Upper lobe of left lung (tissue), 6 donors: Measurements from ENCODE around the gene ALDH3B1. TPM values are rescaled to one million over a fixed set of nuclear protein-coding genes. Genes with fewer than 3 reads are reported as not detected.

Experiments used
- ATAC-seq, 2 donors: fragments of 200-7000 bp; cut with Tn5 transposase; one replicate each; pipeline ENCODE4 v1.9.1; 2022; ENCODE audit warnings: mild to moderate bottlenecking in 2 of 2, moderate library complexity in 2 of 2; ENCODE audit not compliant: low FRiP score in 2 of 2
- DNase-seq, 2 donors: peaks; one replicate each; pipeline ENCODE4 v3.0.0-alpha.2; 2019 to 2020
- H3K27ac ChIP-seq, 4 donors: fragments of 200-600 bp; sonication (generic); one replicate each; pipeline ENCODE4 v1.5.1; 2016 to 2019
- H3K27me3 ChIP-seq, 4 donors: fragments of 200-600 bp; sonication (generic); one replicate each; pipeline ENCODE4 v1.5.1; 2017 to 2019
- H3K36me3 ChIP-seq, 4 donors: fragments of 200-600 bp; sonication (generic); one replicate each; pipeline ENCODE4 v1.5.1; 2016 to 2019
- H3K4me1 ChIP-seq, 4 donors: fragments of 200-600 bp; sonication (generic); one replicate each; pipeline ENCODE4 v1.5.1; 2018 to 2019
- H3K4me3 ChIP-seq, 4 donors: fragments of 200-600 bp; sonication (generic); one replicate each; pipeline ENCODE4 v1.5.1; 2017 to 2019; ENCODE audit warnings: mild to moderate bottlenecking in 2 of 4, moderate library complexity in 1 of 4
- H3K9me3 ChIP-seq, 4 donors: fragments of 200-600 bp; sonication (generic); one replicate each; pipeline ENCODE4 v1.5.1; 2018 to 2019
- CTCF ChIP-seq, 6 experiments: fragments of 450-650 bp in 4 of 6; fragments of 200-600 bp in 2 of 6; sonication (generic) in 2 of 6; IDR thresholded peaks; one replicate each; pipeline ENCODE4 v1.5.1; 2016 to 2019; ENCODE audit warnings: antibody characterized with exemption in 6 of 6
- EP300 ChIP-seq, 4 donors: sonication (generic); formaldehyde crosslinking; IDR thresholded peaks; one replicate each; pipeline ENCODE4 v1.5.1; 2017; ENCODE audit warnings: antibody characterized with exemption in 4 of 4, control low read depth in 2 of 4
- POLR2A ChIP-seq, 4 donors: fragments of 450-650 bp; IDR thresholded peaks; one replicate each; pipeline ENCODE4 v1.5.1; 2016 to 2017; ENCODE audit warnings: antibody characterized with exemption in 4 of 4, mild to moderate bottlenecking in 2 of 4
- POLR2AphosphoS5 ChIP-seq, 2 donors: sonication (generic); formaldehyde crosslinking; IDR thresholded peaks; one replicate each; pipeline ENCODE4 v1.5.1; 2017; ENCODE audit warnings: antibody characterized with exemption in 2 of 2
- WGBS, 2 donors: methylation state at CpG; one replicate each; pipeline ENCODE4 v1.1.5; 2017 to 2018; 5-methylcytosine and 5-hydroxymethylcytosine counted together
- total RNA-seq, 6 donors: library from RNA; depleted of rRNA in 4 of 6; stranded (reverse); fragments of >200 nt in 4 of 6; gene quantifications; one replicate each; pipeline versions ENCODE4 v1.1.0 to v1.2.1, GENCODE V29; 2016 to 2021
- donor health status: DM: no; HTN: no; CAD: no; lungs with moderate emphysema.
- donor health status: DM: no; HTN: yes; CAD: no; lungs with severe emphysema.

Gene ALDH3B1
- total RNA-seq, 6 donors from 2014 or later, result 107 to 229 (median 185) TPM

GRCh38 chr11:68019486-68019885 is 9.4 kb downstream of the ALDH3B1 start:
- H3K4me3 ChIP-seq, result no peak overlapping the region
- ATAC-seq, result no peak
- WGBS, 2 donors, result 90 to 92% methylated on average over 5 to 11 of the region's 12 CpGs
- peak in 1 of 2 donors; percentile 72 for DNase-seq
- TF ChIP-seq POLR2AphosphoS5 (IDR thresholded peaks at IDR 0.05) (no peak), EP300 (IDR thresholded peaks at IDR 0.05) (no peak), CTCF (IDR thresholded peaks at IDR 0.05) (no peak), POLR2A (IDR thresholded peaks at IDR 0.05) (no peak)
- no peaks in the 10 kb centered on the region for H3K27me3 ChIP-seq
- H3K4me1 ChIP-seq, result peaks cover 9 to 43% (median 33%) of the 10 kb centered on the region in 4 donors
- H3K36me3 ChIP-seq, result peaks cover 0 to 34% (median 19%) of the 10 kb centered on the region in 4 donors
- H3K27ac ChIP-seq, result peak overlapping the region in 2 of 4 donors; percentile 12 to 46
- H3K9me3 ChIP-seq, result no peaks in the 10 kb centered on the region

- H3K36me3 ChIP-seq, result peaks cover 0 to 40% (median 27%) of the 10 kb centered on the region in 4 donors
- ATAC-seq (peak; percentile 41 to 42), DNase-seq (peak; percentile 37 to 63)
- H3K27me3 ChIP-seq, result no peaks in the 10 kb centered on the region
- TF ChIP-seq POLR2A (IDR thresholded peaks at IDR 0.05) (no peak), EP300 (IDR thresholded peaks at IDR 0.05) (no peak), CTCF (IDR thresholded peaks at IDR 0.05) (peak in 4 of 6 experiments; percentile 11 to 56 (median 24))
- peak overlapping the region in 3 of 4 donors; percentile 10 to 52 (median 12) for H3K27ac ChIP-seq
- H3K4me1 ChIP-seq, result peaks cover 3 to 32% (median 23%) of the 10 kb centered on the region in 4 donors
- WGBS, 2 donors, result 50 to 53% methylated on average over 11 of the region's 11 CpGs
- H3K9me3 ChIP-seq, result no peaks in the 10 kb centered on the region
- H3K4me3 ChIP-seq, result no peak overlapping the region
Observed at GRCh38 chr11:68020575-68020974, 10.4 kb downstream of the ALDH3B1 start.

GRCh38 chr11:68021167-68021787 is 11.2 kb downstream of the ALDH3B1 start:
- Histone ChIP-seq H3K4me1 (peaks cover 3 to 25% (median 18%) of the 10 kb centered on the region in 4 donors), H3K27ac (peak overlapping the region in 2 of 4 donors; percentile 12 to 52), H3K9me3 (no peaks in the 10 kb centered on the region), H3K4me3 (no peak overlapping the region), H3K36me3 (peaks cover 0 to 45% (median 32%) of the 10 kb centered on the region in 4 donors), H3K27me3 (no peaks in the 10 kb centered on the region)
- ATAC-seq (peak; percentile 32 to 51), DNase-seq (peak; percentile 67 to 79)
- TF ChIP-seq EP300 (IDR thresholded peaks at IDR 0.05) (no peak), POLR2A (IDR thresholded peaks at IDR 0.05) (no peak), CTCF (IDR thresholded peaks at IDR 0.05) (peak; percentile 6 to 63 (median 38))
- WGBS, 2 donors, result 80 to 86% methylated on average over 3 to 15 of the region's 27 CpGs

GRCh38 chr11:68022531-68022930 is 12.4 kb downstream of the ALDH3B1 start:
- ATAC-seq (no peak), DNase-seq (peak in 1 of 2 donors; percentile 67)
- TF ChIP-seq EP300 (IDR thresholded peaks at IDR 0.05) (no peak), CTCF (IDR thresholded peaks at IDR 0.05) (no peak), POLR2A (IDR thresholded peaks at IDR 0.05) (no peak), POLR2AphosphoS5 (IDR thresholded peaks at IDR 0.05) (no peak)
- Histone ChIP-seq H3K36me3 (peaks cover 0 to 55% (median 40%) of the 10 kb centered on the region in 4 donors), H3K4me1 (peaks cover 0 to 15% (median 7%) of the 10 kb centered on the region in 4 donors), H3K9me3 (no peaks in the 10 kb centered on the region), H3K4me3 (no peak overlapping the region), H3K27ac (no peak overlapping the region), H3K27me3 (no peaks in the 10 kb centered on the region)
- 88% methylated on average over 13 of the region's 13 CpGs; no CpG with 5 or more reads in 1 of the 2 donors for WGBS, 2 donors
